NCI-H82 treated with DMSO at 0.1 percent for 48 hours (cell line): ENCODE data around the gene SMIM44.
"Not testable (repeated sequence)": the region's sequence is repeated elsewhere in the genome, so short reads cannot be mapped to it uniquely, and the experiment has no call there.

Experiments
- DNase-seq: peaks from one replicate; lab custom pipeline; 2025; ENCODE audit not compliant: unreplicated experiment; lab: John Stamatoyannopoulos, UW

Gene SMIM44

DNA sequence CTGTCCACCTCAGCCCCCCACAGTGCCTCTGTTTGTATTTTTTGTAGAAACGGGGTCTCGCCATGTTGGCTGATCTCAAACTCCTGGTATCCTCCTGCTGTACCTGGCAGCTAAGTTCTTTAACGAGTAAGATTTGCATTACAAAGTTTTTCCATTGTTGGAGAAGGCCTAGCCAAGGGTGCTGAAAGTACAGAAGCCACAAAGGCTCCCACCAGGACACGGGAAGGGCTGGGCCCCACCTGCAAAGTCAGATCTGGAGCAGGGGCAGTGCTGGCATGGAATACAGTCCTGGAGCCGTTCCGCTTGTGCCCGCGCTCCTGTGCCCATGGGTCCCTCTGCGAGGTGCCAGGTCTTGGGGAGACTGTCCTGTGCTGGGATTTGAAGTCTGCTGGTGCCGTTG is 35.0 kb upstream of the SMIM44 start:
- no peak for DNase-seq

DNA sequence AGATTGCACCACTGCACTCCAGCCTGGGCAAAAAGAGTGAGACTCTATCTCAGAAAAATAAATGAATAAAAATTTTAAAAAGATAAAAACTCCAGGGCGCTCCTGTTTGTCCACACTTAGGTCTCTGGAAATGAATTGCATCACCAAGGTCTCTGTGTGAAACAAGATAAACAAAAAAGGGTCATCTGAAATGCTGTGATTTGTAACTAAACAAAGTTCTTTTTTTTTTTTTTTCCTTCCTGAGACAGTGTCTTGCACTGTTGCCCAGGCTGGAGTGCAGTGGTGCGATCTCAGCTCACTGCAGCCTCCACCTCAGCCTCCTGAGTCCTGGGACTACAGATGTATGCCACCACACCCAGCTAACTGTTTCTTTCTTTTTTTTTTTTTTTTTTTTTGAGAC is 34.4 kb upstream of the SMIM44 start:
- DNase-seq: no peak

DNA sequence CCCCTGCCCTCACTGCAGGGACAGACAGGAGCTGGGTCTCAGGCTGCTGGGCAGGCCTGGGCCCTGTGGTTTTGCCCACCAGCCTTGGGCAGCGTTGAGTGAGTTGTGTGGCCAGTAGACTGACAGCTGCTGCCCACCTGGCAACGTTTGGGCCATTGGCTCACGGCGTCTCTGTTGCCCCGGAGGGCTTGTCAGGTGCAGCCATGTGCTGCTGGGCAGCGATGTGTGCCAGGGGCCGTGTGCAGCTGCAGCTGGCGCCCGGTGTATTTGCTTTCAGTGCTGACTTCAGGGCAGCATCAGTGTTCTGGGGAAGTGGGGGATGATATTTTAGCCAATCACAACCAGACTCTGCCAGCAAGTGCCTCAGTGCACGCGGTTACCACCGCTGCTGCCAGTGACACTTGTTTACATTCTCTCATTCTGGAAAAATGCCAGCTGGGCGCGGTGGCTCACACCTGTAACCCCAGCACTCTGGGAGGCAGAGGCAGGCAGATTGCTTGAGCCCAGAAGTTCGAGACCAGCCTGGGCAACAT is 33.5 kb upstream of the SMIM44 start:
- DNase-seq: no peak

DNA sequence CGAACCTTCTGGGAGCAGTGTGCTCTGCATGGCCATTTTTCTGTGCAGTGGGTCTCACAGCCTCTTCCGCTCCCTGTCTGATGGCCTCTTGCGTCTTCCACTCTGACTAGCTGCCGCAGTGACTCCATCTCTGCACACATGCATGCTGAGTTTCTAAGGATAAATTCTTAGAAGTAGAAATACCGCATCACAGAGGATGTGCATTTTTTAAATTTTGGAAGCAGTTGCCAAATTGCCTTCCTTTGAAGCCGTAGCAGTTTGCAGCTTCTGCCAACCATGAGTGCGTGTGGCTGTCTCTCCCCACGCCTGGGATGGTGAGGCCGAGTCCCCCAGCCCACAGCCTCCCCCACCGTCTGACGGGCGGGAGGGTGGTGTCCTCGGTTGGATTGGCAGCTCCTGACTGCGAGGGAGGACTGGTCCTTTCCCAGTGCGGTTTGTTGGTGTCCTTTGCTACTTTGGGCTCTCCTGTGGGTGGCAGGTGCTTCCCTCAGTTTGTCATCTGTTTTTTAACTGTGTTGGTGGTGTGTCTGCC is 32.7 kb upstream of the SMIM44 start:
- no peak for DNase-seq

DNA sequence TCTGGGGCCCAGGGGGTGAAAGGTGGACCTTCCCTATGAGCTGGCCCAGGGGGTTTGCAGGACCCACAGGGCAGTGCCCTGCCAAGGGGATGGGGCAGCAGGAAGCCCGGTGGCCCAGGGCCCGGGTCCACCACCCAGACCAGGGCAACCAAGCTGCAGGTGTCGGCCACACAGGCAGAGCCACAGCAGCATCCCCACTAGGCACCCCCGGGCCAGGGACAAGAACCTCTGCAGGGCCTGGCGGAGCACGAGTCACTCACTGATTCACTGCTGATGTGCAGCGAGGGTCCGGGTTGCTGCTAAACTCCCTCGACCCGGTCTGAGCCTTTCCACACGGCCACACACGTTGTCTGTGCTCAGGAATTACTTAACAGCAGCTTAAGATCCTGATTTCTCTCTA is 31.7 kb upstream of the SMIM44 start:
- DNase-seq: no peak

DNA sequence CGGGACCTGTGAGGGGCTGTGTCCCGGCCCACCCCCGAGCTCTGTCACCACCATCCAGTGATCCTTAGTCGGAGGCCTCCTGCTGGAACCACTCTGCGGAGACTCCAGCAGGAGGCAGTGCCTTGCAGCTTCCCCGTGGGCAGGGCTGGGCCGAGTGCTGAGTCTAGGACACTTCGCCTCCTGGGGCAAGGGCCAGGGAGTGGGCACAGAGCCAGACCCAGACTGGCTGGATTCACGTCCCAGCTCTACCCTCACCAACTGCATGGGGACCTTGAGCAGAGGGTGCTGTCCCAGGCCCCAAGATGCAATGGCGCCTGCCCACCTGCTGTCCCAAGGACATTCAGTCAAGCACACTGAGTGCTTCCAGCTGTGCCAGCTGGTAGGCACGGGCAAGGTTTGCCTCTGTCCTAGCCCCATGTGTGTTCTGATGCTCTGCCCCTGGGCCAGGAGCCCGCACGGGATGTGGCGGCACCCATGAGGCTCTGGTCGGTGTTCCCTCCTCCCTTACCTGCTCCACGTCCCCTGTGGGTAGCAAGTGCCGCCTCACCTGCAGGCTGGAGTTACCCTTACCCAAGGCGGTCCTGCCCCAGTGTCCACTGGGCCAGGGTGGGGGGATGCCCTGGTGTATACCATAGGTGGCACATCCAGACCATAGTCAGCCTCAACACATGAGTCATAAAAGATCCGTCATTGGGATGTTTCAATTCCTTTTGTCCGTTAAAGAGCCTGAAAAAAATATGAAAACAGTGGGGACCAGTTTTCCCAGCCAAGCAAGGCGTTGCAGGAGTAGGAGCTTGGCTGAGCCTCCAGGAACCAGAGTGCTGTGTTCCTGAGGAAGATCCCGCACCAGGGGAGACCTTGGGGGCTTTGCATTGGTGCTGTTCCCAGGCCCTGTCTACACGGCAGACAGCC is 30.2 kb upstream of the SMIM44 start:
- no peak for DNase-seq

DNA sequence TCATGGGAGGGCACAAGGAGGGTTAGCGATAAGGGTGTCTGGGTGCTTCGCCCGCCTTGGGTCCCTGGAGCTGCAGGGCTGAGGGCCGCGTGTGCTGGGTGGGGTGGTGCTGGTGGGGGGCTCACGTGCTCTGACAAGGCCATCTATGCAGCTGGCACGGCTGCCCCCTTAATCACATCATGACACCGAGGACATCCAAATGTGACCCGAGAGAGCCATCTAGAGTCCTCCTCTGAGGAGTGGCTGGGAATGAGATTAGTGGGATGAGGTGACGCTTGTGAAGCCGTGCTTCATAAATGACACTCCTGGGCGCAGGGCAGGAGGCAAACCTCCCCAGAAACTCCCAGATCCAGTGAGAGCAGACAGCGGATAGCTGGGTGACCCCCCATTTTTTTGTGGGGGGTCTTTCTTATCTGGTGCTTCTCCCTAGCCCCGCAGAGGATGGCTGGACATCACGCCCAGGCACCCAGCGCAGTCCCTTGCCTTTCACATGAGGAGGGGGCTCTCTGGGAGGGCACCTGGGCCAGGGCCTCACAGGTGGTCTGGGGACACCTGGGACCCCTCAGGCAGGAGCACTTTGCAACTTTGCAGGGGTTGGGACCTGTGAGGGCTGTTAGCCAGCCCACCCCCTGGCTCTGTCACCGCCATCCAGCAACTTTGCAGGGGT is 29.5 kb upstream of the SMIM44 start:
- no peak for DNase-seq

DNA sequence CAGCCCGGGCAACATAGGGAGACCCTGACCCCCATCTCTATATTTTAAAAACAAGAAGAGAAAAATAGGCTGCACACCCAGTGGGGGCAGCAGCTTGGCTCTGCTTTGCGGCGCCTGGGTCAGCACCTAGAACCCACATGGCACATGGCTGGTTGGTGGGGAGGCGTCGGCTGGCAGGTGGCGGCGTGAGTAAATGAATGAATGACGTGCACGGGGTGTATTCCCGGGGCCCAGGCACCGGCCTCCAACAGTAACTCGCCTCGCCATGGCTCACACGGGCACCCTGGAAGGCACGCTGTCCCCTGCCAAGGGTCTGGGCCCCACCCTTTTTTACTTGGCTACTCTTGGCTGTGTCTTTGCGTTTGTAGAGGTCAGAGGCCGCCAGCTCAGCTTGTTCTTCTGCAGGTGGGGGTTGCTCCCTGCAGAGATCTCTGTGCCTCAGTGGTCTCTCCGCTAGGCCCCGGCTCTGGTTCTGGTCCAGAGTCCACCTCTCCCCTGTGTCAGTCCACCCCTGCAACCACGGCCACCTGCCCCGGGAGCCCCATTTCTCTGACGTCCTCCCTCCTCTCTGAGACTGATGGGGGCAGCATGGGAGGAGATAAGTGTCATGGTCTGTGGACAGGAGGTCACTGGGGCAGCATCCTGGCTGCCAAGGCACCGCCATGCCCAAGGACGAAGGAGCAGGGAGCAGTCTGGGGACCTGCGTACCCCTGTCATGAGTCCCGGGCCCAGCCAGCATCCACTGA is 28.4 kb upstream of the SMIM44 start:
- DNase-seq: no peak

DNA sequence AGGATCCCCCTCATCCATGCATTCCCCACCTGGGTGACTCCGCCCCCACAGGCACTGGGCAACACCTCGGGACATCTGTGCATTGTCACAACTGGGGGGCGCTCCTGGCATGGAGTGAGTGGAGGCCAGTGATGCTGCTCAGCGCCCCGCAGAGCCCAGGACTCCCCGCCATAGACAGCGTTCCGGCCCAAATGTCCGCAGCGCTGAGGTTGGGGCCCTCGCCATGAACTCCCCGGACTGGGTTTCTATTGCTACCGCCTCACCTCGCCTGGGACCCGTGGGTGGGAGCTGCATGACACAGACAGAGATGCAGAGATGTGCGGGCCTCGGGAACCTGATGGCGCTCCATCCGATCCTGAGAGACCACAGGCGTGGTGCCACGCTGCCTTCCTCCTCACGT is 27.5 kb upstream of the SMIM44 start:
- DNase-seq: no peak

DNA sequence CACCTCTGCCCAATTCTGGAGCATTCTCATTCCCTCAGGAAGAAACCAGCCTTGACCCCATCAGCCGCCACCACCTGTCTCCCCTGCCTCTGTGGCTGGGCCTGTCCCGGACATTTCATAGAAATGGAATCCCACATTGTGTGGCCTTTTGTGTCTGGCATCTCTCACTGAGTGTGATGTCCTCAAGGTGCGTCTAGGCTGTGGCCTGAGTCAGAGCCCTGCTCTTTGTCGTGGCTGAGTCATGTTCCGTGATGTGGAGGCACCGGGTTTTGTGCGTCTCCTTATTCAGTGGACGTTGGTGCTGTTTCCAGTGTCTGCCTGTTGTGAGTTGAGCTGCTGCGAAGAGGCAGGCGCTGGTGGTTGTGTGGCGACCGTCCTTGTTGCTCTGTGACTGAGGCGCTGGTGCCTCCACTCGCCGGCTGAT is 26.3 kb upstream of the SMIM44 start:
- DNase-seq: no peak

DNA sequence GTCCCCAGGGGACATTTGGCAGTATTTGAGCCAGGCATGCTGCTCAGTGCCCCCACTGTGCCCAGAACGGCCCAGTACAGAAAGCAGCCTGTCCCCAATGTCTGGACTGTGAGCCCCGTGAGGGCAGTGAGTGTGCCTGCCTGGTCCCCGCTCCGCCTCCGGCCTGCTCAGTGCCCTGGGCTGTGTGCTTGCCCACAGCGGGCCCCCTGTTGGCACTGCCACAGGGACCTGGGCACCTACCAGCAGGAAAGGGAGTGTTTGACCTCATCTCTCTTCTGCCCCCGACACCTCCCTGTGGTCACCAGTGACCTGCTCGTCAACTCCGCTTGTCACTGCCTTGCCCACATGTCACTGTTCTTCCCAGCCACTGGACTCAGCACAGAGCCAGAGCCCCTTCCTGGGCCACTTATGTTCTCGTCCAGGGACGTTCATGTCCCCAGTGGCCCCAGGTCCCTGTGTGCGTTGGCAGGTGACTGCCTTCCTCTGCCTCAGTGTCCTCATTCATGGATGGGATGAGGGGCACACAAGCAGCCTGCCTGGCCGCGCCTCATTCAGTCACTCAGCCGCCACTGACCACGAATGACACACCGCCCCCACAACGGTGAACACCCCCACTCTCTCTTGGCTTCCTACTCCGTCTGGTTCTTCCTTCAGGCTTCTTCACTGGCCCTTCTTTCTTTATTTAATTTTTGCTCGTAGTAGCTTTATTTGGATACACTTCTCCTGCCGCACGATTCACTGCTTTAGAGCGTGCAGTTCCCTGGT is 25.7 kb upstream of the SMIM44 start:
- DNase-seq: no peak

DNA sequence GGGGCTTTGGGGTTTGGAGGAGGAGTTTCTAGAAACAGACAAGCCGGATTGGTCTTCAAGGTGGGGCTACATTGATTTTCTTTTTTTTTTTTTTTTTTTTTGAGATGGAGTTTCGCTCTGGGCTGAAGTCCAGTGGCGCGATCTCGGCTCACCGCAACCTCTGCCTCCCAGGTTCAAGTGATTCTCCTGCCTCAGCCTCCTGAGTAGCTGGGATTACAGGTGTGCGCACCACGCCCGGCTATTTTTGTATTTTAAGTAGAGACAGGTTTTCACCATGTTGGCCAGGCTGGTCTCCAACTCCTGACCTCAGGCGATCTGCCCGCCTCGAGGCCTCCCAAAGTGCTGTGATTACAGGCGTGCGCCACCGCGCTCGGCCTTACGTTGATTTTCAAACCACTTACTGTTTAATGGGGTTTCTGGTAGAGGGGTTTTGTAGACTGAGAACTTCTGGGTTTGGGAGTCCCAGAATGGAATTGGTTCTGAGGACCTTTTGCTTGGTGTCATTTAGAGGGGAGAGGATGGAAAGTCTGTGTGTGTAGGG is 24.9 kb upstream of the SMIM44 start:
- DNase-seq: not testable (repeated sequence)

DNA sequence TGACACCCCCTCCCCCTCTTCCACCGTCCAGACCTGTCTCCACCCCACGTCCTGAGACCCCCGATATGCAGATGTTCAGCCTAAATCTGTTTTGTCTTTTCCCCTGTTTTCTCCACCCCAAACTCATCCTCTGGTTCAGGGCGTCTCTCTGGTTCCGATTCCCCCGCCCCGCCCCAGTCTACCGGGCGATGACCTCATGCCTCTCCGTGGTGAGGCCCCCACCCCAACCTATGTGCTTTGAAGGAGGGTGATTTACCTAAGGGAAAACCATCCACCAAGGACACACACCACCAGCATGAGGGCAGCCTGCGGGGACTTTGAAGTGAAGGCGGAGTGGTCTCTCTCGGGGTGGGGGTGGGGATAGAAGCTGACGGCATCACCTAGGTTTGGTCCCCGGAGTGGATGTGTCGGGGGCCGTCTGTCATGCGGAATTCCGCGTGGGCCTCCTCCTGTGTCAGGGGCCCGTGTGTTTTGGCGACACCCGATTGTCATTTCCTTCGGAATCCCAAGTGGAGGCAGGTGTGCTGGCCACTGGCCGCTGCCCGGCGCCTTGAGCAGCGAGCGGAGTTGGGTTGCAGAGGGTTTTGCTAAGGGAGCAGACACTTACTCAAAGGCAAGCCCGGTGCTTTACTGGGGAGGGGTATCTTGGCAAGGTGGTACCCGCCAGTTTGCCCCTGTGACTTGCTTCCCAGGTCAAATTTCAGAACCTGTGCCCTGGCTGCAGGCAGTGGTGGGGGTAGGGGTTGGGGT is 24.3 kb upstream of the SMIM44 start:
- no peak for DNase-seq

DNA sequence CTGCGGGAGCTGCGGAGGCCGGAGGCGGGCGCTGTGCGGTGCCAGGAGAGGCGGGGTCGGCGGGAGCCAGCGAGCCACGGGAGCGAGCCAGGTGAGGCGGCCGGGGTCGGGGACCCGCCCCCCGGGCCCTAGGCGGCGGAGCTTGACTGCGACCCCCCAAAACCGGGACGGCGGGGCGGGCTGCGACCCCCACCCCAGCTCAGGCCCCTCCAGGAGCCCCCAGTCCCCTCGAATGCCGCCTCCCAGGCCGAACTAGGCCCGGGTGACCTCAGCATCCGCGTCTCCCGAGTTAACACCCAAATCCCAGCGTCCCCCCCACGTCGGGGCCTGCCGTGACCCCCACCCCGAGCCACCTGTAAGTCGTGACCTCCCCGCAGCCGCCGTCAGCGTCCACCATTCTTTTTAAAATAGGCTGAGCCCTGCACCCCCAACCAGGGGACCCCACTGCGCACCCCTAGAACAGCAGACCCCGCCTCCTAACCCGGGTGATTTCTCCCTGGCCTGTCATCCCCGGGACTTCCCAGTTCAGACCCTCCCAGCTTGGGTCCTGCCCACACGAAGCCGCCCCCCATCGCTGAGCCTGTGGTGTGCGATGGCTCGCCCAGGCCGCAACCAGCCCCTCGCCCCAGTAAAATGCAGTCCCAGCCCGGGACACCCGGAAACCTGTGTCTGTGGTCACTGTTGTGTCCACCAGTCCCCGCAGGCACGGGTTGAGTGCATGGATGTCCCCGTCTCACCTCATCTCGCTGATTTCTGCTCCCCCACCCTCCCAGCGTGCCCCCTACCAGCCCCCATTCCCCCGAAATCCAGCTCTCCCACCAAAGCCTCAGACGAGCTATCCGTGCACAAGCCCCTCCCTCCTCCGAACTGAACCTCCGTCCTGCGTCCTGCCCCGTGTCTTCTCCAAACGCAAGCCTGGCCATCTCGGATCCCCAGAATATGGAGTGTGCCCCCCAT is 23.4 kb upstream of the SMIM44 start:
- peak; percentile 1 for DNase-seq

DNA sequence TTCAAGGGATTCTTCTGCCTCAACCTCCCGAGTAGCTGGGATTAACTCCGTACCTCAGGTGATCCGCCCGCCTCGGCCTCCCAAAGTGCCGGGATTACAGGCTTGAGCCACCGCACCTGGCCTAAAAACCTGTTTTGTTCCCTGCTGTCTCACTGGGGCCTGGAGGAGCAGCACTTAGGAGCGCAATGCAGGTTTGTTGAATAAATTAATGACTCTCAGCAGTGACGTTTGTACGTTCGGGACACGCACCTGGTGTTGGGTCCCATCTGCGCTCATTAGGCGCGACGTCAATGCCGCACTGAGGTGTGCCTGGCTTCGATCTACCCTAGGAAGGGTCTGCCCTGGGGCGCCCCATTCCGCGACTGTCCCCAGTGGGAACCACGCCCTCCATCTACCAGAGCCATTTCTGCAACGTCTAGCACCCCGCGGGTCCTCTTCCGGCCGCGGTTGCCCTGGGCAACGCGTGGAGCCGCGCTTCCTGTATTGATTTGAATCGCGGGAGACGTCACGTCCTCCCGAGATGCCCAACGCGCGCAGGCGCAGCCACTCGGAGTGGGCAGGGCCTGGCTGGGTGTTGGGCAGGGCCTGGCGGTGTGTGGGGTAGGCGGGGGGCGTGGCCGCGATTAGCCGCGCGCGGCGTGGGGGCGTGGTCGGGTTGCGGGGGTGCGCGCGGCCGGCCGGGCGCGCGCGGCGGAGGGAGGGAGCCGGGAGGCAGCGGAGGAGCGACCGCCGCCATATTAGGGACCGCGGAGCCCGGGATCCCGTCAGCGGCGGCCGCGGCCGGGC is 22.6 kb upstream of the SMIM44 start, which contains the start of gene FZR1:
TSS of gene FZR1 (plus strand) at position 714 of the 786 bp plus-strand sequence. CDS start 16,679 bp downstream, outside the sequence.
- DNase-seq: peak; percentile 74

DNA sequence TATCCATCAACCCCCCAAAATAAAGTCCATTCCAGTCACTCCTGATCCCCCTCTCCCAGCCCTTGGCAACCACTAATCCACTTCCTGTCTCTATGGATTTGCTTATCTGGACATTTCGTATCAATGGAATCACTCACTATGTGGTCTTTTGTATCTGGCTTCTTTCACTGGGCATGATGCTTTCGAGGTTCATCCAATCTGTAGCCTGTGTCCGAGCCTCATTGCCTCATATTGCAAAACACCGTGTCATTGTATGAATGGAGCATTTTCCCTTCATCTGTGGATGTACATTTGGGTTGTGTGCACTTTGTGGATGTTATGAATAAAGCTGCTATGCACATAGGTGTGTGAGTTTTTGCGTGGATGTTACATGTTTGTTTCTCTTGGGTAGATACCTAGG is 21.5 kb upstream of the SMIM44 start:
- no peak for DNase-seq

DNA sequence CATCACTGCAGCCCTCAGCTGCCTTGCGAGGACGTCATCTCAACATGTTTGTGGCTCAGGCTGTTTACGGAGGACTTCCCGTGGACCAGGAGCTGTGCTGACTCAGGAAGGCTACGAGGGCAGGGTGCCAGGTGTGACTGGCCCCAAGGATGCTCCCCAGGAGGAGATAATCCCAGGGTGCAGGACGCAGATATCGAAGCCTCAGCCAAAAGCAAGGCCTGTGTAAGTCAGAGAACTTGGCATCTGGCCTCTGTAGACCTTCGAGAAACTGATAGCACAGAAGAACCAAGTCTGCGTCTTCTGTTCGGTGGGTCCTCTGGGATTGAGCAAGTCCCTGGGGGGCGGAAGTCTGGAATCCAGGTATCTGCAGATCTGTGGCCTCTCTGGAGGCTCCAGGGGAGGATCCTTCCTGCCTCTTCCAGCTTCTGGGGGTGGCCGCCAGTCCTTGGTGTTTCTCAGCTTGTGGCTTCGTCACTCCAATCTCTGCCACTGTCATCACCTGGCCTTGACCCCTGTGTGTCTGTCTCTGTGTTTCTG is 19.9 kb upstream of the SMIM44 start:
- no peak for DNase-seq
